Measurements from ENCODE around the gene C1orf56. TPM values are rescaled to one million over a fixed set of nuclear protein-coding genes. Genes with fewer than 3 reads are reported as not detected.
A peak's percentile ranks its signal among the peaks of the same experiment; 100 is the strongest.
"Not testable (repeated sequence)": the region's sequence is repeated elsewhere in the genome, so short reads cannot be mapped to it uniquely, and the experiment has no call there.

C1orf56 gene
- total RNA-seq, 1 donor from 2014 or later = 6.6 TPM

- intact Hi-C loops (cut with DNase I) = loop anchor here (2.0 kb wide), 1 partner anchor 50 kb away; the partner anchor contains the start of gene PRUNE1
- DNase-seq (ENCODE audit: missing footprints) (no peak), ATAC-seq (no peak)
These were observed 11.1 kb downstream of the C1orf56 start for GRCh38 chr1:151058692-151059091.

GRCh38 chr1:151059109-151060006, 11.8 kb downstream of the C1orf56 start, which contains the start of gene CDC42SE1:
Gene CDC42SE1, minus strand, starts transcription at chr1:151059622. Its CDS starts 3,892 bp downstream, at chr1:151055730.
- ATAC-seq (peak; percentile 95), DNase-seq (ENCODE audit: missing footprints) (peak; percentile 95)
- intact Hi-C loops (cut with DNase I) = loop anchor here (2.0 kb wide), 1 partner anchor 51 kb away; the partner anchor contains the start of gene PRUNE1

- peak; percentile 45 for ATAC-seq
- no peak for DNase-seq (ENCODE audit: missing footprints)
- intact Hi-C loops (cut with DNase I) = no loop called here
These were observed 12.6 kb downstream of the C1orf56 start, which contains the start of gene MLLT11 for GRCh38 chr1:151060007-151060656. Gene MLLT11, plus strand, starts transcription at chr1:151060397. Its CDS starts 6,828 bp downstream, at chr1:151067225.

GRCh38 chr1:151060657-151061421, 13.3 kb downstream of the C1orf56 start:
- no peak for DNase-seq (ENCODE audit: missing footprints)
- intact Hi-C loops (cut with DNase I) = no loop called here
- no peak for ATAC-seq

- intact Hi-C loops (cut with DNase I) = no loop called here
- no peak for ATAC-seq
- no peak for DNase-seq (ENCODE audit: missing footprints)
These were observed 14.2 kb downstream of the C1orf56 start for GRCh38 chr1:151061704-151062103.

- no peak for ATAC-seq
- no peak for DNase-seq (ENCODE audit: missing footprints)
- intact Hi-C loops (cut with DNase I) = no loop called here
These were observed 15.3 kb downstream of the C1orf56 start for GRCh38 chr1:151062741-151063371.

- ATAC-seq (no peak), DNase-seq (ENCODE audit: missing footprints) (no peak)
- intact Hi-C loops (cut with DNase I) = no loop called here
These were observed 17.6 kb downstream of the C1orf56 start for GRCh38 chr1:151065089-151065645.

- intact Hi-C loops (cut with DNase I) = no loop called here
- ATAC-seq = no peak
- DNase-seq (ENCODE audit: missing footprints) = no peak
These were observed 19.6 kb downstream of the C1orf56 start for GRCh38 chr1:151067185-151067584.

GRCh38 chr1:151069103-151069486, 21.5 kb downstream of the C1orf56 start:
- ATAC-seq (no peak), DNase-seq (ENCODE audit: missing footprints) (no peak)
- intact Hi-C loops (cut with DNase I) = no loop called here

GRCh38 chr1:151070474-151071276, 23.1 kb downstream of the C1orf56 start, which contains the start of gene GABPB2:
Gene GABPB2, plus strand, starts transcription at chr1:151070761. Its CDS starts 17,429 bp downstream, at chr1:151088190.
- peak; percentile 94 for DNase-seq (ENCODE audit: missing footprints)
- intact Hi-C loops (cut with DNase I) = loop anchor here (2.0 kb wide), 1 partner anchor 46 kb away; no protein-coding TSS in a partner anchor
- ATAC-seq = peak; percentile 95

GRCh38 chr1:151072224-151072623, 24.7 kb downstream of the C1orf56 start:
- intact Hi-C loops (cut with DNase I) = no loop called here
- no peak for ATAC-seq
- no peak for DNase-seq (ENCODE audit: missing footprints)

GRCh38 chr1:151085953-151086559, 38.5 kb downstream of the C1orf56 start:
- DNase-seq (ENCODE audit: missing footprints) (no peak), ATAC-seq (no peak)
- intact Hi-C loops (cut with DNase I) = no loop called here

- intact Hi-C loops (cut with DNase I) = loop anchor here (10.0 kb wide), 1 partner anchor 157 kb away; the partner anchor contains the start of gene PSMD4
- not testable (repeated sequence) for DNase-seq (ENCODE audit: missing footprints); ATAC-seq
These were observed 49.9 kb downstream of the C1orf56 start for GRCh38 chr1:151097426-151097825.

GRCh38 chr1:151098126-151098525, 50.6 kb downstream of the C1orf56 start:
- DNase-seq (ENCODE audit: missing footprints) = no peak
- intact Hi-C loops (cut with DNase I) = loop anchor here (10.0 kb wide), 1 partner anchor 157 kb away; the partner anchor contains the start of gene PSMD4
- ATAC-seq = no peak

All from Right ventricle myocardium inferior (tissue), 1 donor.